HEK293 (cell line): ENCODE measurements around the gene FFAR2.

Experiments
- CTCF ChIA-PET: fragments of 350-600 bp; formaldehyde crosslinking; extraction: SDS; loops from one replicate; lab custom pipeline; 2021; ENCODE audit warnings: antibody characterized with exemption; lab: Yijun Ruan, JAX
- POLR2A ChIA-PET: fragments of 300-600 bp; formaldehyde crosslinking; extraction: SDS; loops from one replicate; lab custom pipeline; 2020; ENCODE audit warnings: antibody characterized with exemption, inconsistent platforms; lab: Yijun Ruan, JAX
- H3K27ac ChIP-seq: fragments of 200-500 bp; sonication (Bioruptor generic); 2 replicates; pipeline ENCODE4 v1.5.1; 2014; ENCODE audit warnings: low read depth, low read length, control low read depth, inconsistent platforms; ENCODE audit errors: extremely low read depth
- H3K36me3 ChIP-seq, 2 experiments: fragments of 200-500 bp in 1 of 2; sonication (Bioruptor generic) in 1 of 2; 1 replicate in 1 of 2; 2 replicates in 1 of 2; pipeline ENCODE4 v1.5.1; 2014 to 2017; ENCODE audit warnings: inconsistent platforms in 2 of 2, low read length in 2 of 2; ENCODE audit not compliant: control insufficient read depth in 2 of 2, insufficient read depth in 1 of 2
- H3K4me1 ChIP-seq: fragments of 200-500 bp; sonication (Bioruptor generic); 2 replicates; pipeline ENCODE4 v1.5.1; 2014; ENCODE audit warnings: mild to moderate bottlenecking, low read length, inconsistent platforms; ENCODE audit not compliant: control insufficient read depth, insufficient read depth
- H3K4me3 ChIP-seq: 2 replicates; pipeline ENCODE4 v1.5.1; 2011; ENCODE audit warnings: low read depth, mild to moderate bottlenecking, control low read depth, low read length, moderate library complexity
- H3K9me3 ChIP-seq: fragments of 200-500 bp; sonication (Bioruptor generic); 2 replicates; pipeline ENCODE4 v1.5.1; 2014; ENCODE audit warnings: low read depth, low read length, inconsistent platforms; ENCODE audit not compliant: control insufficient read depth, insufficient read depth
- KLF7 ChIP-seq: fragments of 450-650 bp; formaldehyde crosslinking; IDR thresholded peaks from 2 replicates; pipeline ENCODE4 v1.5.1; 2016; ENCODE audit warnings: missing biosample characterization, missing genetic modification characterization, borderline replicate concordance
- MEIS1 ChIP-seq: sonication (generic); formaldehyde crosslinking; IDR thresholded peaks from 2 replicates; pipeline ENCODE4 v1.8.1; 2022; ENCODE audit warnings: missing genetic modification reagents, mild to moderate bottlenecking, borderline replicate concordance
- ZBTB17 ChIP-seq: fragments of 450-650 bp; formaldehyde crosslinking; IDR thresholded peaks from 2 replicates; pipeline ENCODE4 v1.5.1; 2016; ENCODE audit warnings: missing biosample characterization, missing genetic modification characterization
- ZBTB21 ChIP-seq: fragments of 450-650 bp; formaldehyde crosslinking; IDR thresholded peaks from 2 replicates; pipeline ENCODE4 v1.5.1; 2017; ENCODE audit warnings: missing biosample characterization, missing genetic modification characterization
- ZNF132 ChIP-seq: fragments of 450-650 bp; formaldehyde crosslinking; IDR thresholded peaks from 2 replicates; pipeline ENCODE4 v1.5.1; 2017; ENCODE audit warnings: missing biosample characterization, missing genetic modification characterization, borderline replicate concordance
- ZNF16 ChIP-seq: fragments of 450-650 bp; formaldehyde crosslinking; IDR thresholded peaks from 2 replicates; pipeline ENCODE4 v1.5.1; 2016; ENCODE audit warnings: low read depth, missing biosample characterization, missing genetic modification characterization
- ZNF26 ChIP-seq: fragments of 450-650 bp; formaldehyde crosslinking; IDR thresholded peaks from 2 replicates; pipeline ENCODE4 v1.5.1; 2016; ENCODE audit warnings: missing biosample characterization, missing genetic modification characterization
- ZNF274 ChIP-seq, 2 experiments: fragments of 200-500 bp in 1 of 2; fragments of 450-650 bp in 1 of 2; sonication (Bioruptor generic) in 1 of 2; formaldehyde crosslinking in 1 of 2; IDR thresholded peaks; 2 replicates each; pipeline versions ENCODE4 v1.5.1 to v1.6.1; 2014 to 2016; ENCODE audit warnings: borderline replicate concordance in 1 of 2, inconsistent platforms in 1 of 2, low read length in 1 of 2, missing biosample characterization in 1 of 2, missing genetic modification characterization in 1 of 2
- ZNF366 ChIP-seq: fragments of 450-650 bp; formaldehyde crosslinking; conservative IDR thresholded peaks from 2 replicates; pipeline ENCODE4 v1.5.1; 2016; ENCODE audit warnings: missing biosample characterization, missing genetic modification characterization
- ZNF433 ChIP-seq: fragments of 450-650 bp; formaldehyde crosslinking; IDR thresholded peaks from 2 replicates; pipeline ENCODE4 v1.5.1; 2016; ENCODE audit warnings: missing biosample characterization, missing genetic modification characterization, low read depth
- ZNF521 ChIP-seq: fragments of 450-650 bp; formaldehyde crosslinking; IDR thresholded peaks from 2 replicates; pipeline ENCODE4 v1.5.1; 2017; ENCODE audit warnings: missing biosample characterization, mild to moderate bottlenecking, missing genetic modification characterization
- ZNF660 ChIP-seq: fragments of 450-650 bp; IDR thresholded peaks from 2 replicates; pipeline ENCODE4 v1.5.1; 2018; ENCODE audit warnings: missing biosample characterization, mild to moderate bottlenecking, missing genetic modification characterization
- ZSCAN23 ChIP-seq: fragments of 450-650 bp; formaldehyde crosslinking; IDR thresholded peaks from 2 replicates; pipeline ENCODE4 v1.5.1; 2016; ENCODE audit warnings: missing biosample characterization, missing genetic modification characterization
- TF ChIP-seq, protein P1 (sequence below): fragments of 450-650 bp; formaldehyde crosslinking; IDR thresholded peaks from 2 replicates; pipeline ENCODE4 v1.5.1; 2017; ENCODE audit warnings: missing biosample characterization, missing genetic modification characterization
- TF ChIP-seq, protein P2 (sequence below): IDR thresholded peaks from 2 replicates; pipeline ENCODE4 v1.6.1; 2011; ENCODE audit warnings: mild to moderate bottlenecking, low read depth, low read length, borderline replicate concordance
- TF ChIP-seq, protein P3 (sequence below): fragments of 450-650 bp; formaldehyde crosslinking; IDR thresholded peaks from 2 replicates; pipeline ENCODE4 v1.5.1; 2016; ENCODE audit warnings: missing biosample characterization, missing genetic modification characterization, low read depth
- TF ChIP-seq, protein P4 (sequence below): fragments of 450-650 bp; formaldehyde crosslinking; IDR thresholded peaks from 2 replicates; pipeline ENCODE4 v1.5.1; 2017; ENCODE audit warnings: missing biosample characterization, missing genetic modification characterization

FFAR2 gene

DNA sequence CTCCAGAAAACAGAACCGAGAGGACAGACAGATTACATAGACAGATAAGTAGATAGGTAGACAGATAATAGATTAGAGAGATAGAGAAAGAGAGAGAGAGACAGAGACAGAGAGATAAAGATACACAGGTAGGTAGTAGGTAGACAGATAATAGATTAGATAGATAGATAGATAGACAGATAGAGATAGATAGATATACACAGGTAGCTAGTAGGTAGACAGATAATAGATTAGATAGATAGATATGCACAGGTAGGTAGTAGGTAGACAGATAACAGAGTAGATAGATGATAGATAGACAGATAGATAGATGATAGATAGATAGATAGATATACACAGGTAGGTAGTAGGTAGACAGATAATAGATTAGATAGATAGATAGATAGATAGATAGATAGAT, 10.1 kb downstream of the FFAR2 start:
- ChIA-PET CTCF (interaction anchor here (0.6 to 4.1 kb wide), 5 partner anchors 11 to 118 kb away, joined by 3 to 26 read pairs (median 5); no protein-coding TSS in a partner anchor), POLR2A (no interaction called here)
- Histone ChIP-seq H3K4me3 (no peak overlapping the region), H3K36me3 (no peaks in the 10 kb centered on the region; a peak in 1 of 3 replicates), H3K27ac (no peak overlapping the region), H3K9me3 (no peaks in the 10 kb centered on the region; the same call in 1 of the 2 replicates), H3K4me1 (no peaks in the 10 kb centered on the region)
- TF ChIP-seq, protein P1, sequence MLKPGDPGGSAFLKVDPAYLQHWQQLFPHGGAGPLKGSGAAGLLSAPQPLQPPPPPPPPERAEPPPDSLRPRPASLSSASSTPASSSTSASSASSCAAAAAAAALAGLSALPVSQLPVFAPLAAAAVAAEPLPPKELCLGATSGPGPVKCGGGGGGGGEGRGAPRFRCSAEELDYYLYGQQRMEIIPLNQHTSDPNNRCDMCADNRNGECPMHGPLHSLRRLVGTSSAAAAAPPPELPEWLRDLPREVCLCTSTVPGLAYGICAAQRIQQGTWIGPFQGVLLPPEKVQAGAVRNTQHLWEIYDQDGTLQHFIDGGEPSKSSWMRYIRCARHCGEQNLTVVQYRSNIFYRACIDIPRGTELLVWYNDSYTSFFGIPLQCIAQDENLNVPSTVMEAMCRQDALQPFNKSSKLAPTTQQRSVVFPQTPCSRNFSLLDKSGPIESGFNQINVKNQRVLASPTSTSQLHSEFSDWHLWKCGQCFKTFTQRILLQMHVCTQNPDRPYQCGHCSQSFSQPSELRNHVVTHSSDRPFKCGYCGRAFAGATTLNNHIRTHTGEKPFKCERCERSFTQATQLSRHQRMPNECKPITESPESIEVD (tag by site-specific recombination), result no peak
- TF ChIP-seq ZBTB17 (tag by site-specific recombination), result peak; percentile 68
- TF ChIP-seq ZNF660 (tag by site-specific recombination), result no peak
- no peak for TF ChIP-seq ZNF16
- TF ChIP-seq ZNF26, result no peak
- TF ChIP-seq ZNF366, result peak; percentile 74

GRCh38 chr19:35458731-35459391, 10.8 kb downstream of the FFAR2 start:
- H3K27ac ChIP-seq, result no peak overlapping the region
- H3K9me3 ChIP-seq, result no peaks in the 10 kb centered on the region; the same call in 1 of the 2 replicates
- H3K4me3 ChIP-seq, result no peak overlapping the region
- CTCF ChIA-PET, result interaction anchor here (0.7 to 4.1 kb wide), 6 partner anchors 10 to 106 kb away, joined by 4 to 26 read pairs (median 8); no protein-coding TSS in a partner anchor
- no peaks in the 10 kb centered on the region; a peak in 1 of 3 replicates for H3K36me3 ChIP-seq
- H3K4me1 ChIP-seq, result no peaks in the 10 kb centered on the region
- TF ChIP-seq ZBTB21 (tag by site-specific recombination) (no peak), KLF7 (tag by site-specific recombination) (no peak), ZNF274 (IDR thresholded peaks at IDR 0.05; ENCODE audit: low read length) (no peak), ZNF274 (tag by site-specific recombination; IDR thresholded peaks at IDR 0.05; ENCODE audit: borderline replicate concordance) (no peak), ZSCAN23 (tag by site-specific recombination) (no peak)
- TF ChIP-seq, protein P2, sequence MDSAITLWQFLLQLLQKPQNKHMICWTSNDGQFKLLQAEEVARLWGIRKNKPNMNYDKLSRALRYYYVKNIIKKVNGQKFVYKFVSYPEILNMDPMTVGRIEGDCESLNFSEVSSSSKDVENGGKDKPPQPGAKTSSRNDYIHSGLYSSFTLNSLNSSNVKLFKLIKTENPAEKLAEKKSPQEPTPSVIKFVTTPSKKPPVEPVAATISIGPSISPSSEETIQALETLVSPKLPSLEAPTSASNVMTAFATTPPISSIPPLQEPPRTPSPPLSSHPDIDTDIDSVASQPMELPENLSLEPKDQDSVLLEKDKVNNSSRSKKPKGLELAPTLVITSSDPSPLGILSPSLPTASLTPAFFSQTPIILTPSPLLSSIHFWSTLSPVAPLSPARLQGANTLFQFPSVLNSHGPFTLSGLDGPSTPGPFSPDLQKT, result no peak
- POLR2A ChIA-PET, result no interaction called here

DNA sequence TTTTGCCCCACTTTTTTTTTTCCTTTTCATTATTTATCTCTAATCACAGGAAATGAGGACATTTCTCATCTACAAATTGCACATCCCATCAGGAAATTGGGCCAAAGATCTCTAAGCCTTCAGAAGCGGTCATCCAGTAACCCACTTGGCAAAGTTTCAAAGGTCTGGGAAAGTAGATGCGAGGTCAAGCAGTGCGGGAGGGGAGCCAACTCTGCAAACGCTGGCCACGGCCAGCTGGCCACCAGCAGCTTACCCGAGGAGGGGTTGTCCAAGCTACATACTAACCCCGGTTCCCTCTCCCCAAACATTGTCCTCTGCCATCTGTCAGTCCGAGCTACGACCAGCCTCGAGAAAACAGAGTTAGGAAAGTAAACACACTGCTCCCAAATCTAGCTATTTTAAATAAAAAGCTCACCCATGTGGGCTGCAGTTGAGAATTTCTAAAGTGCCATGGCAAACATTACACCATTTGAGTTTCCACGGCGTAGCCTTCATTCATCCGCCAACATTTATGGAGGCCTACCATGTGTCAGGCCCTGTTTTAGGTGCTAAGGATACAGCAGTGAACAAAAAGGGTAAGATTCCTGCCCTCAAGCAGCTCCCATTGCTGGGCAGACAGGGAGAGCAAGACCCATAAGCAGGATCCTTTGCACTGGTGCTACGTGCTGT, 11.5 kb downstream of the FFAR2 start:
- Histone ChIP-seq H3K4me1 (no peaks in the 10 kb centered on the region), H3K4me3 (no peak overlapping the region), H3K27ac (no peak overlapping the region), H3K36me3 (no peaks in the 10 kb centered on the region; a peak in 1 of 3 replicates), H3K9me3 (no peaks in the 10 kb centered on the region; the same call in 1 of the 2 replicates)
- POLR2A ChIA-PET, result interaction anchor here (0.6 kb wide), 1 partner anchor 43 kb away, joined by 3 read pairs; no protein-coding TSS in a partner anchor
- CTCF ChIA-PET, result interaction anchor here (0.5 to 4.1 kb wide), 8 partner anchors 9 to 392 kb away, joined by 3 to 26 read pairs (median 4); no protein-coding TSS in a partner anchor
- no peak for TF ChIP-seq MEIS1 (CRISPR knock-in tag)
- no peak for TF ChIP-seq ZNF132 (tag by site-specific recombination)
- no peak for TF ChIP-seq ZNF521 (tag by site-specific recombination)
- TF ChIP-seq, protein P3, sequence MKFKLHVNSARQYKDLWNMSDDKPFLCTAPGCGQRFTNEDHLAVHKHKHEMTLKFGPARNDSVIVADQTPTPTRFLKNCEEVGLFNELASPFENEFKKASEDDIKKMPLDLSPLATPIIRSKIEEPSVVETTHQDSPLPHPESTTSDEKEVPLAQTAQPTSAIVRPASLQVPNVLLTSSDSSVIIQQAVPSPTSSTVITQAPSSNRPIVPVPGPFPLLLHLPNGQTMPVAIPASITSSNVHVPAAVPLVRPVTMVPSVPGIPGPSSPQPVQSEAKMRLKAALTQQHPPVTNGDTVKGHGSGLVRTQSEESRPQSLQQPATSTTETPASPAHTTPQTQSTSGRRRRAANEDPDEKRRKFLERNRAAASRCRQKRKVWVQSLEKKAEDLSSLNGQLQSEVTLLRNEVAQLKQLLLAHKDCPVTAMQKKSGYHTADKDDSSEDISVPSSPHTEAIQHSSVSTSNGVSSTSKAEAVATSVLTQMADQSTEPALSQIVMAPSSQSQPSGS (tag by site-specific recombination), result no peak
- TF ChIP-seq ZNF433 (tag by site-specific recombination), result no peak
- TF ChIP-seq, protein P4, sequence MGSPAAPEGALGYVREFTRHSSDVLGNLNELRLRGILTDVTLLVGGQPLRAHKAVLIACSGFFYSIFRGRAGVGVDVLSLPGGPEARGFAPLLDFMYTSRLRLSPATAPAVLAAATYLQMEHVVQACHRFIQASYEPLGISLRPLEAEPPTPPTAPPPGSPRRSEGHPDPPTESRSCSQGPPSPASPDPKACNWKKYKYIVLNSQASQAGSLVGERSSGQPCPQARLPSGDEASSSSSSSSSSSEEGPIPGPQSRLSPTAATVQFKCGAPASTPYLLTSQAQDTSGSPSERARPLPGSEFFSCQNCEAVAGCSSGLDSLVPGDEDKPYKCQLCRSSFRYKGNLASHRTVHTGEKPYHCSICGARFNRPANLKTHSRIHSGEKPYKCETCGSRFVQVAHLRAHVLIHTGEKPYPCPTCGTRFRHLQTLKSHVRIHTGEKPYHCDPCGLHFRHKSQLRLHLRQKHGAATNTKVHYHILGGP (tag by site-specific recombination), result no peak
